Measurements from ENCODE around the gene LSM12.
"Not testable (repeated sequence)": the region's sequence is repeated elsewhere in the genome, so short reads cannot be mapped to it uniquely, and the experiment has no call there.

Gene LSM12

GRCh38 chr17:44044071-44044470 is 22.4 kb downstream of the LSM12 start:
- no peak for DNase-seq

GRCh38 chr17:44043272-44043696 is 23.2 kb downstream of the LSM12 start:
- ATAC-seq (no peak), DNase-seq (no peak)

More at GRCh38 chr17:44044071-44044470, 22.4 kb downstream of the LSM12 start:
- ATAC-seq = no peak

GRCh38 chr17:44039829-44040635 is 26.4 kb downstream of the LSM12 start:
- ATAC-seq = no peak
- DNase-seq = no peak

- DNase-seq = no peak
Measured at GRCh38 chr17:44038604-44039011, 27.9 kb downstream of the LSM12 start.

GRCh38 chr17:44037471-44037870 is 29.0 kb downstream of the LSM12 start:
- ATAC-seq (no peak), DNase-seq (no peak)

More at GRCh38 chr17:44038604-44039011, 27.9 kb downstream of the LSM12 start:
- ATAC-seq = no peak

- not testable (repeated sequence) for ATAC-seq, DNase-seq
Measured at GRCh38 chr17:44034688-44035087, 31.8 kb downstream of the LSM12 start.

GRCh38 chr17:44033861-44034408 is 32.5 kb downstream of the LSM12 start:
- ATAC-seq (no peak), DNase-seq (no peak)

- DNase-seq (no peak), ATAC-seq (no peak)
Measured at GRCh38 chr17:44030482-44030881, 36.0 kb downstream of the LSM12 start.

- ATAC-seq (no peak), DNase-seq (no peak)
Measured at GRCh38 chr17:44029736-44030135, 36.7 kb downstream of the LSM12 start.

- DNase-seq = no peak
- ATAC-seq = no peak
Measured at GRCh38 chr17:44024853-44025252, 41.6 kb downstream of the LSM12 start.

GRCh38 chr17:44024271-44024663 is 42.2 kb downstream of the LSM12 start:
- no peak for DNase-seq
- no peak for ATAC-seq

- DNase-seq (no peak), ATAC-seq (peak; percentile 9)
Measured at GRCh38 chr17:44023545-44024270, 42.8 kb downstream of the LSM12 start.

- ATAC-seq = no peak
- DNase-seq = no peak
Measured at GRCh38 chr17:44022246-44022645, 44.2 kb downstream of the LSM12 start.

GRCh38 chr17:44021227-44021626 is 45.2 kb downstream of the LSM12 start:
- not testable (repeated sequence) for ATAC-seq, DNase-seq

- DNase-seq (peak; percentile 86), ATAC-seq (peak; percentile 96)
Measured at GRCh38 chr17:44014437-44015172, 51.9 kb downstream of the LSM12 start, which contains the start of gene TMEM101. TSS of gene TMEM101 (minus strand) at chr17:44014963. CDS start at chr17:44014952, 11 bp downstream.

- no peak for ATAC-seq
Measured at GRCh38 chr17:44014133-44014436, 52.4 kb downstream of the LSM12 start.

GRCh38 chr17:44012874-44013273 is 53.6 kb downstream of the LSM12 start:
- ATAC-seq = no peak
- no peak for DNase-seq

More at GRCh38 chr17:44014133-44014436, 52.4 kb downstream of the LSM12 start:
- DNase-seq = peak; percentile 38

GRCh38 chr17:44012391-44012790 is 54.1 kb downstream of the LSM12 start:
- DNase-seq (no peak), ATAC-seq (no peak)

GRCh38 chr17:44011876-44012275 is 54.6 kb downstream of the LSM12 start:
- DNase-seq = no peak
- ATAC-seq = no peak

- ATAC-seq = no peak
Measured at GRCh38 chr17:44010966-44011647, 55.4 kb downstream of the LSM12 start.

GRCh38 chr17:44008205-44008909 is 58.1 kb downstream of the LSM12 start:
- ATAC-seq (no peak), DNase-seq (no peak)

More at GRCh38 chr17:44010966-44011647, 55.4 kb downstream of the LSM12 start:
- no peak for DNase-seq

All from stimulated activated naive CD8-positive, alpha-beta T cell treated with anti-CD3 and anti-CD28 coated beads, Interleukin-15, Interleukin-2, amounts not matched to agents 100 U/mL and 50 U/mL, for 24 hours (primary cell).